GM18517 (cell line): ENCODE data around the gene CRAMP1.

ENCODE experiments used
- ATAC-seq: cut with Tn5 transposase; IDR thresholded peaks from one replicate; pipeline ENCODE4 v1.9.1; 2021; ENCODE audit warnings: mild to moderate bottlenecking, moderate library complexity; ENCODE audit not compliant: unreplicated experiment

The CRAMP1 gene

GRCh38 chr16:1655909-1656807 lies 44.0 kb downstream of the CRAMP1 start:
- ATAC-seq = no peak

GRCh38 chr16:1656808-1657617 lies 44.9 kb downstream of the CRAMP1 start:
- no peak for ATAC-seq

- no peak for ATAC-seq
Observed at GRCh38 chr16:1657841-1658240, 45.7 kb downstream of the CRAMP1 start.

- ATAC-seq = no peak
Observed at GRCh38 chr16:1659031-1659430, 46.9 kb downstream of the CRAMP1 start.

GRCh38 chr16:1661826-1662225 lies 49.7 kb downstream of the CRAMP1 start:
- ATAC-seq = no peak

- no peak for ATAC-seq
Observed at GRCh38 chr16:1662543-1662942, 50.4 kb downstream of the CRAMP1 start.

GRCh38 chr16:1665829-1666228 lies 53.7 kb downstream of the CRAMP1 start:
- ATAC-seq = no peak

- no peak for ATAC-seq
Observed at GRCh38 chr16:1666316-1666715, 54.2 kb downstream of the CRAMP1 start.

- ATAC-seq = no peak
Observed at GRCh38 chr16:1667271-1667670, 55.1 kb downstream of the CRAMP1 start.

GRCh38 chr16:1667916-1668315 lies 55.8 kb downstream of the CRAMP1 start:
- ATAC-seq = no peak

GRCh38 chr16:1668612-1669319 lies 56.6 kb downstream of the CRAMP1 start:
- no peak for ATAC-seq

GRCh38 chr16:1669698-1670097 lies 57.5 kb downstream of the CRAMP1 start:
- no peak for ATAC-seq

GRCh38 chr16:1670371-1670770 lies 58.2 kb downstream of the CRAMP1 start:
- ATAC-seq = no peak

GRCh38 chr16:1670866-1671265 lies 58.7 kb downstream of the CRAMP1 start:
- ATAC-seq = no peak

GRCh38 chr16:1673424-1674151 lies 61.4 kb downstream of the CRAMP1 start:
- no peak for ATAC-seq

- ATAC-seq = no peak
Observed at GRCh38 chr16:1674306-1674705, 62.1 kb downstream of the CRAMP1 start.

- ATAC-seq = no peak
Observed at GRCh38 chr16:1674751-1675664, 62.8 kb downstream of the CRAMP1 start.

GRCh38 chr16:1676661-1677060 lies 64.5 kb downstream of the CRAMP1 start:
- no peak for ATAC-seq

GRCh38 chr16:1677339-1677738 lies 65.2 kb downstream of the CRAMP1 start:
- ATAC-seq = no peak
